Stimulated activated CD4-positive, alpha-beta T cell treated with anti-CD3 and anti-CD28 coated beads, Interleukin-4, amount 100 ng/mL, for 24 hours (primary cell): Measurements from ENCODE around the gene DOK1.

ENCODE experiments used
- DNase-seq: peaks from one replicate; pipeline ENCODE4 v3.0.0-alpha.2; 2020

DOK1 gene

DNA sequence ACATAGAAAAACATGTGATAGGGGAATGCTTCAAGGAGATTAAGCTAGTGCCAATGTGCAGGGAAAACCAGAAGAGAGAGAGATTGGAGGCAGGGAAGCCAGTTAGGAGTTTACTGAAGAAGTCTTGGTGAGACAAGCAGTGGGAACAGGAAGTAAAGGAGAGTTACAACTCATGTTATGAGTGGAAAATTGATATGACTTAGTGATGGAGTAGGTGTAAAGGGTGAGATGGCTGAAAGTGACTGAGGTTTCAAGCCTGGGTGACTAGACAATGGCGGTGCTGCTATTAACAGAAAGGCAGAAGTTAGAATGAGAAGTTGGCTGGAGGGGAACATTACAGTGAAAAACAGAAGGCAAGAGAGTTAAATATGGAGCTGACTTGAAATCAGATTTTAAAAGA is 16.5 kb downstream of the DOK1 start:
- DNase-seq: peak; percentile 14

- DNase-seq: no peak
These were observed 17.8 kb downstream of the DOK1 start for GRCh38 chr2:74572178-74572925.

DNA sequence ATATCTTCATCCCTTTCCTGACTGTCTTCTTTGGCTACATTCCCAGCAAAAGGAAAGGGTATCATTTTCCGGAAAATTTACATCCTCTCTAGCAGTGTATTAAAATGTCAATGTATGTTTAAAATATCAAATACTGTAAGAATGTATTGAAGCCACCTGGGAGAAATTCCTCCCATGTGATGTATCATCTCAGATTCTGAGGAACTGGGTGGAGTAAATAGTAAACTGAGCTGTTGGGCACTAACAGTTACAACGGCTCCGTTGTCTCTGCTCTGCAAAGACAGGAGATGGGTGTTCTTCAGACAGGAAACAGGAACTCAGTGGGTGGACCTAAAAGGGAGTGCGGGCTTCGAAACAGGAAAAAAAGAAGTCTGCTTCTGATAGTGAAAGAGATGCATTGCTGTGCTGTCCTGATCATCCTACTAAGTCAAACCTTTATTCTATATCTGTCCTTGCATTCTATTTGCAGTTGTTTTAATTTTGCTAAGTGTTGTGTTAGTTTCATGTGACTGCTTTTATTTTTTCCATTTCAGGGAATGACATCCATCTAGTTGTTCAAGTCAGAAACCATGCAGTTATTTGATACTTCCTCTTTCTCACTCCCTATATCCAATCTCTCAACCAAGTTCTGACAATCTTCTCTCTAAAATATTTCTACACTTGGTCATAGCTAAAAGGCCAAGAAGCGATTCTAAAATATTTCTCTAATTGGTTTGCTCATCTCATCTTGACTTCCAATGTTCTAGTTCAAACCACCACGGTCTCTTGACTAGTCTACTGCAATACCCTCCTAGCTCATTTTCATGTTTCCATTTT is 19.4 kb downstream of the DOK1 start:
- peak; percentile 20 for DNase-seq

DNA sequence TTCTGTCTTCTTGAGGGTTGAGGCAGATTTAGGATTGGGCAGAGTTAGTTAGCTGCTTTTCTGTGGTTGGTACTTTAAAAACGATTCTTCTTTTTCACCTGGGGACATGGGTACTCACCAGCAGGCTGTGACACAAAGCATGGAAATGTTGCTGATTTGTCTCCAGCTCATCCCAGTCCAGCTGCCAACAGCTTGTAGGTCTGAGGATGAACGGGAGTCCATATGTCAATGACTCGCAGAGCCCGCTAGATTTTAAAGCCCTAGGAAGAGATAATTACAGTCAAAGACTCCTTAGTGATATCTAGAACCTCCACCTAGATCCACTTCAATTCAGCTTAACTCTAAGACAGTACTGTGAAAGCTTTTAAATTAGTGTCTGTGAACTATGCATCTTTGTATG is 20.8 kb downstream of the DOK1 start:
- DNase-seq: no peak

- no peak for DNase-seq
These were observed 21.8 kb downstream of the DOK1 start for GRCh38 chr2:74576211-74576862.

DNA sequence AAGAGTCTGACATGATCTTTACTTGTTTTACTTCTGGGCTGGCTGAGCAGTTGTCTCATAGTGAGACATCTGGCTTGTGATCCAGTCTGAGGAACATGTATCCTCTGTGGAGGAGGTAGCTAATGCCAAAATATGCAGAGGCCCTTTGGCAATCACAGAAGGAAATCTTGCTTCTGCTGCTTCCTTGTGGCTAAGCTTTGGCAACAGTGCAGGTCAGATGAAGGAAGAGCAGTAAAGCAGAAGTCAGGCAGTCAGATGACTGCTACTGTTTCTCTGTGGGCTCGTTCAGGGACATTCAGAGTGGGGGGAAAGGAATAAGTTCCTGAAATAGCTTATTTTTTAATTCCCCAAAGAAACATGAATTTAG is 22.3 kb downstream of the DOK1 start:
- DNase-seq: no peak

GRCh38 chr2:74577448-74577847 is 22.9 kb downstream of the DOK1 start:
- DNase-seq: no peak

GRCh38 chr2:74578408-74578807 is 23.9 kb downstream of the DOK1 start:
- DNase-seq: no peak

- DNase-seq: no peak
These were observed 26.9 kb downstream of the DOK1 start for GRCh38 chr2:74581463-74581862.

DNA sequence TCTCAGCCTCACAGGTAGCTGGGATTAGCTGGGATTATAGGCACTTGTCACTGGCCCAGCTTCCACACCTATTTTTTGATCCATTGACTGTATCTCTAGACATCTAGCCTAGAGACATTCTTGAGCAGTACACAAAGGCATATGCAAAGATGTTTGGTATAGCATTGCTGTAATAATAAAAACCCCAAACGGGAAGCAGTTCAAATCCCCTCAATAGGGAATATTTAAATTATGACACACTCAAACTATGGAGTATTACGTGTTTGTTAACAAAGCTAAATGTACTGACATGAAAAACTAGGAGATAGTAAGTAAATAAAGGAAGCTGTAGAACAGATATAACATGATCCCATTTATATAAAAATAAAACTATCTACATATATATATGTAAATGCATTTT is 27.7 kb downstream of the DOK1 start:
- no peak for DNase-seq

DNA sequence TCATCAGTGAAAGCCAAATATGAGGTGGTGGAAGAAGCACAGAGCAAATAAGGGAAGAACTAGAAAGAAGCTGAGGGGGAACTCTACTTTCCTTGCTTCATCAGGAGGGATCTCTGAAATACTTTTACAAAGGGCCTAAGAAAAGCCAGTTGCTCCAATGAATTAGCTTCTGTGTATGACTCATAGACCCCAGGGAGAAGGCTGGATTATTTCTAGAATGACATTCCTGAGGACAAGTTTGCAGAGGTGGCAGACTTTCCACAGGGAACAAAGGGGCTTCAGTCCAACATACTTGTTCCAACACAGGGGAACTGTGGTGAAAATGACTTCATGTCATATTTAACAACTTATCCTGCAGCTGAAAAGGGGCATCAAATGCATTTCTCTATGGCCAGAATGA is 29.0 kb downstream of the DOK1 start:
- DNase-seq: no peak

GRCh38 chr2:74584088-74584645 is 29.6 kb downstream of the DOK1 start:
- no peak for DNase-seq

GRCh38 chr2:74585406-74586185 is 31.1 kb downstream of the DOK1 start:
- DNase-seq: no peak

DNA sequence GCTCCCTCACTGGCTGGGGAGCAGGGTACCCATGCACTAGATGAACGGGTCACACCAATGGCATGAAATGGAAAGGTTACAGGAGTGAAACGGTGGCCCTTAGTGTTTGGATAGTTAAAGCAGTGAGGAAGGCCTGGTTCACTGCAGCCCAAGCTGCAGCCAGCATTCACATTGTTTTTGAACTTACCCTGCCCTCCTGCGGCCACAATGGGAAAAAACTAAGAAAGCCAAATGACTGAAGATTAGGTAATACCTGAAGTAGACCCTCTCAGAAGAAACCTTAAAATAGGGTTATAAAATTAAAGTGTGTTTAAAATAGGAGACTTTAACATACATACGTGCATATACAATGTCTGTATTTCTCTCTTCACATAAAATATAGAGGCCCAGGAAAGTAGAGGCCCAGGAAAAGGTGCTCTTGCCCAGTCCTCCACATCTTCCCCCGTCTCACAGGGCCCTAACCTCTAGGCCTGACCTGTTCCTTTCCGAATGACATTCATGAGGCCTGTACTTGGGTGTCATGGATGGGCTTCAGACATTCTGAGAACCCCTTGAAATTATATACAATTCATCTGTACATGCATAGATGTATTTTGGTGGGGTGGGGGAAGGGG is 33.3 kb downstream of the DOK1 start:
- peak; percentile 61 for DNase-seq

- no peak for DNase-seq
These were observed 34.1 kb downstream of the DOK1 start for GRCh38 chr2:74588664-74589063.

DNA sequence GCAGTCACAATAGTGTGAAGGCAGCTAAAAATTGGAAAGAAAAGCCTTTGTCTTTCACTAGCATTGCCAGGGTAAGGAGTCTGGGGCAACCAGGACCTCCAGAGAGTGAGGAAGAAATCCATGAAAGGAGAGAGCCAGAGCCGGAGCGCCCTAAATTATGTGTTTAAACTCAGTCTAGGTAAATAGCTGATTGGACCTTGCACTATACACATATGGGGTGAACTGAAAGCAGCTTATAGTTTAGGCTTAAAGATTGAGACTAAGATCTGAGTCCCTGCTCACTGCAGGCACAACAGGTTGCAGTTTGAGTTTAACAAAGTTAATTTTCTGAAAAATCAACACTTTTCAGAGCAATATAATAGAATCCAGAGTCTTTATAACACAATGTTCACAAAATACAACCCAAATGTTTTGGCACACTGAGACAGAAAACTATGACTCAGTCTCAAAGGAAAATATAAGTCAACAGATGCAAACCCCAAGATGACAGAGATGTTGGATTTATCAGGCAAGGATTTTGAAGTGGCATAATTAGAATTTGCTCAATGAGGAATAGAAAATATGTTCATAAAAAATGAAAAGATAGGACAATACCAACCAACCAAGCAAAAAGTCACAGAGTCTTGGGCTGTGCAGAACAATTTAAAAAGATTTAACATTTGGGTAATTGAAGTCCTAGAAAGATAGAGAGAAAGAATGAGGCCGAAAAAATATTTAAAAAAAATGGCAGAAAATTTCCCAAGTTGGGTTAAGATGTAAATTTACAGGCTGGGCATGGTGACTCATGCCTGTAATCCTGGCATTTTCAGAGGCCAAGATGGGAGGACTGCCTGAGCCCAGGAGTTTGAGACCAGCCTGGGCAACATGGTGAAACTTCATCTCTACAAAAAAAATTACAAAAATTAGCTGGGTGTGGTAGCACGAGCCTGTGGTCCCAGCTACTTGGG is 39.6 kb downstream of the DOK1 start:
- DNase-seq: no peak

- no peak for DNase-seq
These were observed 42.1 kb downstream of the DOK1 start for GRCh38 chr2:74596584-74596983.

DNA sequence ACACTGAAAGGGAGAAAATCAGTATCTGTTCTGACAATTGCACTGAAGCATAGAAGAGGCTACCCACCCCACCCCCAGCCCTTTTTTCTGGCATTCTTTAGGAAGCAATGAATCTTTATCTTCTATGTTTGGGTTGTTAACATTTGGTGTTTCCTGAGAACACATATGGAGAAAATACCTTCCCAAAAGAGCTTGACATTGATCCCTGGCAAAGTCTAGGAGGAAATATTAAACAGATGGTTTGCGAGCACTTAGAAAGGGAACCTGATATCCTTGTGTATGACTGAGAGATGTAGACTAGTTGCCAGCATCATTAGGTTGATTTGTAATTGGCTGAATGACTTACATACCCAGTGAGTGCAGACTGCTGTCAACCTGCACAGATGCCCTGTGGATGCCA is 42.9 kb downstream of the DOK1 start:
- no peak for DNase-seq

DNA sequence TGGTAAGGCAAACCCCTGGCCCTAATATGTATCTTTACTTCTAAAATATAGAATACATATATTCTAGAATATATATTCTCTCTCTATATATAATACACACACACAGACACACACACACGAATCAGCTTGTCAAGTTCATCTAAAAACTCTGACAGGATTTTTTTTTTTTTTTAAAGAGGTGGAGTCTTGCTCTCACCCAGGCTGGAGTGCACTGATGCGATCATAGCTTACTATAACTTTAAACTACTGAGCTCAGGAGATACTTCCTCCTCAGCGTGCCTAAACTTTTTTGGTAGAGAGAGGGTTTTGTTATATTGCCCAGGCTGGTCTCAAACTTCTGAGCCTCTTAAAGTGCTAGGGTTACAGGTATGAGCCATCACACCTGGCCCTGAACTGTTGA is 45.2 kb downstream of the DOK1 start:
- no peak for DNase-seq

DNA sequence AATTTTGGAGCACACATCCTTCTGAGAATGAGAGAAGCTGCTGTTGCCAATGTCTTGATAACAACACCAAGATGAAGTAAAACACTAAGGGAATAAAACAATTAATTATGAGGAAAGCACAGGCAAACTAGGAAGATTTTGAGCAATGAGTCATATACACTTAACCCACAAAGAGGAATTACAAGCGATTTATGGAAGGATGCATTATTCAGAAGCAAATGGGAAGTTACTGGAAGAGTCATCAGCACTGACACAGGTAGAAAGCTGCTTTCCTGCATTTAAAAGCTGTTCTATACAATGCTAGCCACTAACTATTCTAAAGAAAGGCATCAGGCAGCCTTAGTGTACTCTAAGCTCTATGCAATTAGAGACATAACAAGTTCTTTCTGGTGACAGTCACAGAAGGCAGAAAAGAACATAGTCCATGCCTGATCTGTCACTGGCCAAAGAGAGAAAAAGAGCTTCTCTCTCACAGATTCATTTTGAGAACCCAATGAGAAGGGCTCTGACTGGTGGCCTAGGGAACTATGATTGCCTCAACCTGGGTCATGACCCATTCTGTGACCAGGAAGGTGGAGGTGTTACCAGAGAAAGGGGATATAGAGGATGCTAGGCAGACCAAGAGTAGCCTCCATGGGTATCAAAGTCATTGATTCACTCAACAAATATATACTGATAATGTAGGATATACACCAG is 48.2 kb downstream of the DOK1 start:
- DNase-seq: no peak
